Measurements from ENCODE around the gene RPL18A.

DNA sequence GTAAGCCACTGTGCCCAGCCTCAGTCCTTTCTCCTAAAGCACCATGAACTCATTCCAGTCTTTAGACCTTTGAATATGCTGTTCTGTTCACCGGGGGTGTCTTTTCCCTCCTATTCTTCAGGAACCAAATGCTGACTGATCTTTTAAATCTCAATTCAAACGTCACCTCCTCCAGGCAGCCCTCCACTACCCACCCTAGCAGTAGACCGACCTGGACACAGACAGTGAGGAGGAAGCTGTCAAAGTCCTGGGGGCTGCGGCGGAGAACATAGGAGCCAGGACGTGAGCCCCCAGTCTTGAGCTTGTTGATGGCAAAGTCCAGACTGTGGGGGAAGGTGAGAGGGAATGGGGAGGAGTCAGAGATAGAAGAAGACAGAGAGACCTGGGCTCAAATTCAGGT lies 19.7 kb upstream of the RPL18A start:
- TF ChIP-seq, protein P1, sequence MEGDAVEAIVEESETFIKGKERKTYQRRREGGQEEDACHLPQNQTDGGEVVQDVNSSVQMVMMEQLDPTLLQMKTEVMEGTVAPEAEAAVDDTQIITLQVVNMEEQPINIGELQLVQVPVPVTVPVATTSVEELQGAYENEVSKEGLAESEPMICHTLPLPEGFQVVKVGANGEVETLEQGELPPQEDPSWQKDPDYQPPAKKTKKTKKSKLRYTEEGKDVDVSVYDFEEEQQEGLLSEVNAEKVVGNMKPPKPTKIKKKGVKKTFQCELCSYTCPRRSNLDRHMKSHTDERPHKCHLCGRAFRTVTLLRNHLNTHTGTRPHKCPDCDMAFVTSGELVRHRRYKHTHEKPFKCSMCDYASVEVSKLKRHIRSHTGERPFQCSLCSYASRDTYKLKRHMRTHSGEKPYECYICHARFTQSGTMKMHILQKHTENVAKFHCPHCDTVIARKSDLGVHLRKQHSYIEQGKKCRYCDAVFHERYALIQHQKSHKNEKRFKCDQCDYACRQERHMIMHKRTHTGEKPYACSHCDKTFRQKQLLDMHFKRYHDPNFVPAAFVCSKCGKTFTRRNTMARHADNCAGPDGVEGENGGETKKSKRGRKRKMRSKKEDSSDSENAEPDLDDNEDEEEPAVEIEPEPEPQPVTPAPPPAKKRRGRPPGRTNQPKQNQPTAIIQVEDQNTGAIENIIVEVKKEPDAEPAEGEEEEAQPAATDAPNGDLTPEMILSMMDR (conservative IDR thresholded peaks at IDR 0.05; ENCODE audit: low read length): no peak
- TF ChIP-seq EZH2phosphoT487 (IDR thresholded peaks at IDR 0.05; ENCODE audit: borderline replicate concordance): no peak
